VCaP (cell line): ENCODE data around the gene STK33.

Experiments
- H3K27ac ChIP-seq: fragments of 450-650 bp; 2 replicates; pipeline ENCODE4 v1.5.1; 2017
- TF ChIP-seq, protein P1 (sequence below): fragments of 450-650 bp; conservative IDR thresholded peaks from 2 replicates; pipeline ENCODE4 v1.5.1; 2017; ENCODE audit warnings: mild to moderate bottlenecking, moderate library complexity

The STK33 gene

DNA sequence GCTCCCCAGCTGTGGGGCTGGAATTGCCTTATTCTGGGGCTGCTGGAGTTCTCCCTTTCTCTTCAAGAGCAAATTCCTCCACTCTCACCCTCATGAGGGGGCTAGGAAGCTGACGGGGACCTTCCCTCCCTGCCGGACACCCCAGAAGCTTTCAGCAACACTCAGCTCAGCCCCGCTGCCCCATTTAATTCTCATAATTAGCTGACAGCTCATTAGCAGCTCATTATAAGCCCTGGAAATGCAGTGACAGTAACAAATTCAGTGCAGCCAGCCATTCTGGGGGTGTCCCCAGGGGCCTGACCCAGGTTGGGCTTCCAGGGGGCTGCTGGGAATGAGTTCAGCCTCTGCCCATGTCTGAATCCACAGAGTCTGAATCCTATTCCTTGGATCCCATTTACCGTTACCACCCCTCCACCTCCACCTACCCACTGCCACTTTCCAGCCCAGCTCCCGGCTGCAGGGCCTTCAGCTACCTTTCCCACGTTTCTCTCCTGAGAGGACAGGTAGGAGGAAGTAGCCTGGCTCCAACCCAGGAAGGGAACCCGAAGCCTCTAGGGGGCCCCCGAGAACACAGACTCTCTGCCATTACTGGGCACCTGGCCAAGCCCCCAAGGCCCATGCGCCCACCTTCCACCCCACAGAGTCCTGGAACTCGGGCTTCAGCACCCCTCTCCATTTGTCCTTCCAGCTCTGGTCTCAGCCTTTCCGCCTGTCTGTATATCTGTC, 228.6 kb downstream of the STK33 start:
- TF ChIP-seq, protein P1, sequence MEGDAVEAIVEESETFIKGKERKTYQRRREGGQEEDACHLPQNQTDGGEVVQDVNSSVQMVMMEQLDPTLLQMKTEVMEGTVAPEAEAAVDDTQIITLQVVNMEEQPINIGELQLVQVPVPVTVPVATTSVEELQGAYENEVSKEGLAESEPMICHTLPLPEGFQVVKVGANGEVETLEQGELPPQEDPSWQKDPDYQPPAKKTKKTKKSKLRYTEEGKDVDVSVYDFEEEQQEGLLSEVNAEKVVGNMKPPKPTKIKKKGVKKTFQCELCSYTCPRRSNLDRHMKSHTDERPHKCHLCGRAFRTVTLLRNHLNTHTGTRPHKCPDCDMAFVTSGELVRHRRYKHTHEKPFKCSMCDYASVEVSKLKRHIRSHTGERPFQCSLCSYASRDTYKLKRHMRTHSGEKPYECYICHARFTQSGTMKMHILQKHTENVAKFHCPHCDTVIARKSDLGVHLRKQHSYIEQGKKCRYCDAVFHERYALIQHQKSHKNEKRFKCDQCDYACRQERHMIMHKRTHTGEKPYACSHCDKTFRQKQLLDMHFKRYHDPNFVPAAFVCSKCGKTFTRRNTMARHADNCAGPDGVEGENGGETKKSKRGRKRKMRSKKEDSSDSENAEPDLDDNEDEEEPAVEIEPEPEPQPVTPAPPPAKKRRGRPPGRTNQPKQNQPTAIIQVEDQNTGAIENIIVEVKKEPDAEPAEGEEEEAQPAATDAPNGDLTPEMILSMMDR: no peak
- no peak overlapping the region for H3K27ac ChIP-seq

DNA sequence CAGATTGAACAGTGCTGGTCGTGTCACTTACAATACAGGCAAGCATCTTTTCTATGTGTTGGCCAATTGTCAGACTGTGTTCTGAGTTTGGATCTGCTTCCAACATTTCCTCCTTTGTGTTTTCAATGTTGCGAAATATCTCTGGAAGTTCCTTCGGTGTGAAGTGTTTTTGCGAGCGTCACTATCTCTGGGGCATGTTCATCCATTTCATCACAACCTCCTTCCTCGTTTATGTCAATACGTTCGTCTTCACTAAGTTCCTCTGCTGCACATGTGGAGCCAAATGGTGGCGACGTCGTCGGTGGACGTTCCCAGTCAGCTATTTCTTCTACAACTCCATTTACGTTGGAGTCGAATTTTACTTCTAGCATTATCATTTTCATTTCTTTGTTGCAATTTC, 230.1 kb downstream of the STK33 start:
- no peak overlapping the region for H3K27ac ChIP-seq
- TF ChIP-seq, protein P1: no peak

DNA sequence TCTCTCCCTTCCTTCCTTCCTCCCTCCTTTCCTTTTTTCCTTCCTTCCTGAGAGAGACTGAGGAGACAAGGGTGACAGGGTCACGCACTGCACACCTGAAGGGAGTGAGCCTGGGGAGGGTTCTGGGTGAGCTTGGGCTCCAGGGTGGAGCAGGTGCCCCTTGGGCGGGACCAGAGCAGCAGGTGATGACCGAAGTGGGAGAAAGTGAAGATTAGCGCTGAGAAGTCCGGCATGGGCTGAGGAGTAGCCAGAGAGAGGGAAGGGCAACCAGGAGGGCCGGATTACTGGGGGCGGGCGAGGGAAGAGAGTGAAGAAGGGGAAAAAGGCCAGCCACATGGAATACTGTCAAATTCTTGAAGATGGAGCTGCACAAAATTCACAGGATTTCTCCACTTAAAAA, 231.1 kb downstream of the STK33 start:
- TF ChIP-seq, protein P1: no peak
- H3K27ac ChIP-seq: no peak overlapping the region

DNA sequence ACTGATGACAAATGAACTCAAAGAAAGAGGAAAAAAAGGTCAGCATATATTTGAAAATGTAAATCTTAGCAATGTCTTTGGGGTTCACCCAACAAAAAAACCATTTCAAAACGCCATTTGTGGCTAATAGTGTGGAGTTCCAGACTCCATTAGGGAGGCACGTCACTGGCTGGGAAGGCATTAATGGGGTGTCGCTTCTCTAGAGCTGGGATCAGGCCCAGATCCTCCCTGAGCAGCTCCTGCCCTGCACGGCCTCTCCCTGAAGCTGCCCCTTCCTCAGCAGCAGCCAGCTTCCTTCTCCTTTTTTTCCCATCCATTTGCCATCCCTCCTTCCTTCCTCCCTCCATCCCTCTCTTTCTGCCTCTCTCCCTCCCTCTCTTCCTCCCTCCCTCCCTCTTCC, 231.5 kb downstream of the STK33 start:
- TF ChIP-seq, protein P1: no peak
- no peak overlapping the region for H3K27ac ChIP-seq

DNA sequence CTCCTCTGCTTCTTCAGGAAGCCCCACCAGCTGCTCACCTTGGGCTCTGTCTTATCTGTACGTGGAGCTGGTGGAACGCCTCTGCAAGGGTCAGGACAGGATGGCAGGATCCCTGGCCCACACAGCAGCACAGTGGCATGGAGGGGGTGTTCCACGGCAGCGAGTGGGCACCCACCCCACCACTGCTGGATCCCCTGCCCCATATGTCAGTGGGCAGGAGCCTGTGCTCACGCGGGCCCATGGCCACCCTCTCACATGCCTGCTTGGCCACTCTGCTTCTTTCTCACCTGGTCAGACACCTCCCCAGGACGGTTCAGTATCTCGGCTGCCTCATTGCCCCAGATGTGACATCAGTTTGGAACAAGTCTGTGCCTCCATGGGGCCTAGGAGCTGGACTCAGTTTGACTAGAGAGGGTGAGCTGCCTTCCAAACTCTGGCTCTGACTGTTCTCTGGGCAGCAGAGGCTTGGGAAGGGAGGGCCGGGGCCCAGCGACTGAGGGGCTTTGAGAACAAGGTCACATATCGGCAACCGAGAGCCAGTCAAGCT, 232.3 kb downstream of the STK33 start:
- TF ChIP-seq, protein P1: no peak
- H3K27ac ChIP-seq: no peak overlapping the region

DNA sequence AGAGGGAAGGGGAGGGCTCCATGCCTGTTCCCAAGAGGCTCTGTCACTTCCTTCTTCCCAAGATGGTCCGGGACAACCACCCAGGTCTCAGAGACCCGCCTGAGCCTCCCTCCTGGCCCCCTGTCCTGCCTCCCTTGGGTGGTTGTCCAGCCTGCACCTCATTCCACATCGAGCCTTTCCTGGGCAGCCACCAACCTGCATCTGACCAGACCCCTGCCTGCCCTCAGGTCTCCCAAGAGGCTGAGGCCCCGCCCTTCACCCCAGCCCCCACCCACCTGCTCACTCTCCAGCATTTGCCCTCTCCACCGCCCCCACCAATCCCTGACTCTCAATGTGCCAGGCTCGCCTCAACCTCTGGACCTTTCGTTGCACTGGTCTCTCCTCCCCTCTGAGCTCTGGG, 232.8 kb downstream of the STK33 start:
- no peak overlapping the region for H3K27ac ChIP-seq
- TF ChIP-seq, protein P1: no peak

DNA sequence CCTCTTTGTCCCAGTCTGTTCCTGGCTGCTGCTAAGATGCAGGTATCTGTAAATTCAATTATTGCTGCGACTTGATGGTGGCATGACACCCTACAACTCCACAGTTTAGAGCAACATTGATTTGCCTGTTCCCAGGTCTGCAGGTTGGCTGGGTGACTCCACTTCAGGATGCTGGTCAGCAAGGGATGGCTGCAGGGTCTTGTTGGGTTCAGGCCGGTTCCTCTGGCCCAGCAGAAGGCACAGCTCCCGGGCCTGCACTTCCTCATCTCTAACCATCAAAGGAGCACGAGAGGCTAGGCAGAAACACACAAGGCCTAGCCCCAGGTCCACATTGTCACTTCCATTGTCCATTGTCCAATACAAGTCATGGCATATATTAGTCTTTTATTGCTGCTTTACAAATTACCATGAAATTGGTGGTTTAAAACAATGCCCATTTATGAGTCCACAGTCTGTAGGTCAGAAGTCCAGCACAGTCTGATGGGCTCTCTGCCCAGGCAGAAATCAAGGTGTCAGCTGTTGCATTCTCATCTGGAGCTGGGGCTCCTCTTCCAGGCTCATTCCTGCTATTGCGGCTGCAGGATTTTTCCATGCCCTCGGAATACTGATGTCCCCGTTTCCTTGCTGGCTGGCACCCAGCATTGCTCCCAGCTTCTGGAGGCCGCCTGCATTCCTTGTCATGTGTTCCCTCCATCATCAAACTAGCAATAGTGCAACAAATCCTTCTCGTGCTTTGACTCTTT, 233.8 kb downstream of the STK33 start:
- TF ChIP-seq, protein P1: 0 out of 2 replicates have a peak, but pooled peaks have one; percentile 11
- H3K27ac ChIP-seq: no peak overlapping the region
